Fibroblast of lung (primary cell): ENCODE data around the gene C10orf62.

Experiments used
- EZH2 ChIP-seq: IDR thresholded peaks from 2 replicates; pipeline ENCODE4 v1.5.1; 2012; ENCODE audit warnings: low read length, control low read depth, mild to moderate bottlenecking; ENCODE audit errors: missing control alignments
- TF ChIP-seq, protein P1 (sequence below), 2 donors: IDR thresholded peaks in 1 of 2; conservative IDR thresholded peaks in 1 of 2; 1 replicate in 1 of 2; 2 replicates in 1 of 2; pipeline ENCODE4 v1.5.1; 2011 to 2012; ENCODE audit warnings: low read length in 2 of 2, control low read depth in 1 of 2, inconsistent platforms in 1 of 2, low read depth in 1 of 2, mild to moderate bottlenecking in 1 of 2

GRCh38 chr10:97577701-97578100 lies 11.8 kb upstream of the C10orf62 start:
- TF ChIP-seq, protein P1, sequence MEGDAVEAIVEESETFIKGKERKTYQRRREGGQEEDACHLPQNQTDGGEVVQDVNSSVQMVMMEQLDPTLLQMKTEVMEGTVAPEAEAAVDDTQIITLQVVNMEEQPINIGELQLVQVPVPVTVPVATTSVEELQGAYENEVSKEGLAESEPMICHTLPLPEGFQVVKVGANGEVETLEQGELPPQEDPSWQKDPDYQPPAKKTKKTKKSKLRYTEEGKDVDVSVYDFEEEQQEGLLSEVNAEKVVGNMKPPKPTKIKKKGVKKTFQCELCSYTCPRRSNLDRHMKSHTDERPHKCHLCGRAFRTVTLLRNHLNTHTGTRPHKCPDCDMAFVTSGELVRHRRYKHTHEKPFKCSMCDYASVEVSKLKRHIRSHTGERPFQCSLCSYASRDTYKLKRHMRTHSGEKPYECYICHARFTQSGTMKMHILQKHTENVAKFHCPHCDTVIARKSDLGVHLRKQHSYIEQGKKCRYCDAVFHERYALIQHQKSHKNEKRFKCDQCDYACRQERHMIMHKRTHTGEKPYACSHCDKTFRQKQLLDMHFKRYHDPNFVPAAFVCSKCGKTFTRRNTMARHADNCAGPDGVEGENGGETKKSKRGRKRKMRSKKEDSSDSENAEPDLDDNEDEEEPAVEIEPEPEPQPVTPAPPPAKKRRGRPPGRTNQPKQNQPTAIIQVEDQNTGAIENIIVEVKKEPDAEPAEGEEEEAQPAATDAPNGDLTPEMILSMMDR (conservative IDR thresholded peaks at IDR 0.05 in 1 of 2, IDR thresholded peaks at IDR 0.05 in 1 of 2; ENCODE audit: low read depth in 1 of 2, low read length in 2 of 2) = no peak
- no peak for TF ChIP-seq EZH2
